DND-41 (cell line): Measurements from ENCODE around the gene SLC35F3.

Source experiments
- ATAC-seq: fragments of 200-7000 bp; cut with Tn5 transposase; 3 replicates; pipeline ENCODE4 v1.9.1; 2021; ENCODE audit warnings: low read depth; ENCODE audit not compliant: insufficient read depth
- DNase-seq: peaks from one replicate; pipeline ENCODE4 v3.0.0-alpha.2; 2020
- H2AFZ ChIP-seq: 2 replicates; pipeline ENCODE4 v1.6.0; 2012; ENCODE audit warnings: low read depth, low read length
- H3K27ac ChIP-seq: 2 replicates; pipeline ENCODE4 v1.5.1; 2012; ENCODE audit warnings: low read length, inconsistent platforms
- H3K27me3 ChIP-seq: fragments of 200-600 bp; sonication (generic); 2 replicates; pipeline ENCODE4 v1.6.0; 2012; ENCODE audit warnings: low read length, mild to moderate bottlenecking, inconsistent platforms; ENCODE audit not compliant: insufficient read depth, poor library complexity
- H3K36me3 ChIP-seq: 2 replicates; pipeline ENCODE4 v1.5.1; 2012; ENCODE audit warnings: low read length, inconsistent platforms; ENCODE audit not compliant: insufficient read depth
- H3K4me1 ChIP-seq: 2 replicates; pipeline ENCODE4 v1.5.1; 2012; ENCODE audit warnings: mild to moderate bottlenecking, low read length; ENCODE audit not compliant: insufficient read depth
- H3K4me2 ChIP-seq: 2 replicates; pipeline ENCODE4 v1.6.0; 2012; ENCODE audit warnings: mild to moderate bottlenecking, moderate library complexity, low read length, inconsistent platforms; ENCODE audit not compliant: insufficient read depth
- H3K4me3 ChIP-seq, 2 experiments: fragments of 200-600 bp in 1 of 2; shearing (Covaris generic) in 1 of 2; 2 replicates each; pipeline ENCODE4 v1.5.1; 2012 to 2016; ENCODE audit warnings: inconsistent platforms in 2 of 2, low read length in 2 of 2, mild to moderate bottlenecking in 2 of 2, low read depth in 1 of 2, moderate library complexity in 1 of 2
- H3K79me2 ChIP-seq: 2 replicates; pipeline ENCODE4 v1.6.0; 2012; ENCODE audit warnings: low read length, inconsistent platforms; ENCODE audit not compliant: insufficient read depth
- H3K9ac ChIP-seq: 2 replicates; pipeline ENCODE4 v1.6.0; 2012; ENCODE audit warnings: low read depth, mild to moderate bottlenecking, inconsistent platforms, low read length, moderate library complexity
- H3K9me3 ChIP-seq: 2 replicates; pipeline ENCODE4 v1.5.1; 2012; ENCODE audit warnings: low read length, moderate library complexity, mild to moderate bottlenecking, inconsistent platforms; ENCODE audit not compliant: insufficient read depth, severe bottlenecking
- H4K20me1 ChIP-seq: 2 replicates; pipeline ENCODE4 v1.6.0; 2012; ENCODE audit warnings: low read length; ENCODE audit not compliant: insufficient read depth
- CTCF ChIP-seq: IDR thresholded peaks from 2 replicates; pipeline ENCODE4 v1.5.1; 2012; ENCODE audit warnings: borderline replicate concordance, low read length, moderate library complexity, mild to moderate bottlenecking; ENCODE audit not compliant: poor library complexity, severe bottlenecking; ENCODE audit errors: extremely low read depth
- EZH2 ChIP-seq: IDR thresholded peaks from 3 replicates; pipeline ENCODE4 v1.6.1; 2012; ENCODE audit warnings: borderline replicate concordance, low read depth, mild to moderate bottlenecking, moderate library complexity, low read length, inconsistent platforms; ENCODE audit not compliant: severe bottlenecking

The SLC35F3 gene

GRCh38 chr1:234340528-234340927, 436.1 kb downstream of the SLC35F3 start:
- ATAC-seq (no peak), DNase-seq (no peak)
- Histone ChIP-seq H3K27me3 (no peaks in the 10 kb centered on the region), H3K27ac (no peak overlapping the region), H4K20me1 (no peaks in the 10 kb centered on the region), H3K79me2 (no peaks in the 10 kb centered on the region), H3K36me3 (no peaks in the 10 kb centered on the region), H3K4me1 (no peaks in the 10 kb centered on the region), H3K9me3 (peaks cover 8% of the 10 kb centered on the region), H3K4me3 (no peak overlapping the region), H3K4me2 (no peak overlapping the region), H3K9ac (no peak overlapping the region), H2AFZ (no peak overlapping the region)
- no peak for TF ChIP-seq EZH2

- no peak overlapping the region for H2AFZ ChIP-seq
- H3K4me2 ChIP-seq = no peak overlapping the region
- H3K9ac ChIP-seq = no peak overlapping the region
- no peak for ATAC-seq
- no peaks in the 10 kb centered on the region for H4K20me1 ChIP-seq
- TF ChIP-seq EZH2 (no peak), CTCF (no peak)
- H3K4me1 ChIP-seq = no peaks in the 10 kb centered on the region
- H3K27ac ChIP-seq = no peak overlapping the region
- no peaks in the 10 kb centered on the region for H3K36me3 ChIP-seq
- DNase-seq = no peak
- H3K27me3 ChIP-seq = no peaks in the 10 kb centered on the region
- no peaks in the 10 kb centered on the region for H3K9me3 ChIP-seq
- H3K4me3 ChIP-seq = no peak overlapping the region
- no peaks in the 10 kb centered on the region for H3K79me2 ChIP-seq
Measured at GRCh38 chr1:234342774-234343173, 438.3 kb downstream of the SLC35F3 start.

- no peak for DNase-seq
- no peak for TF ChIP-seq EZH2
- no peak for TF ChIP-seq CTCF
- no peak for ATAC-seq
Measured at GRCh38 chr1:234345237-234345636, 440.8 kb downstream of the SLC35F3 start.

GRCh38 chr1:234348964-234349363, 444.5 kb downstream of the SLC35F3 start:
- Histone ChIP-seq H3K27ac (no peak overlapping the region), H3K4me1 (no peaks in the 10 kb centered on the region), H3K36me3 (no peaks in the 10 kb centered on the region), H4K20me1 (no peaks in the 10 kb centered on the region), H3K9ac (no peak overlapping the region), H3K4me2 (no peak overlapping the region), H3K9me3 (no peaks in the 10 kb centered on the region), H3K4me3 (no peak overlapping the region), H3K79me2 (no peaks in the 10 kb centered on the region), H3K27me3 (peaks cover 3% of the 10 kb centered on the region), H2AFZ (no peak overlapping the region)
- no peak for TF ChIP-seq EZH2
- no peak for TF ChIP-seq CTCF
- no peak for ATAC-seq
- no peak for DNase-seq

More at GRCh38 chr1:234345237-234345636, 440.8 kb downstream of the SLC35F3 start:
- no peaks in the 10 kb centered on the region for H3K4me1 ChIP-seq
- no peak overlapping the region for H3K9ac ChIP-seq
- H3K9me3 ChIP-seq = no peaks in the 10 kb centered on the region
- no peaks in the 10 kb centered on the region for H3K27me3 ChIP-seq
- H3K4me2 ChIP-seq = no peak overlapping the region
- H3K36me3 ChIP-seq = no peaks in the 10 kb centered on the region
- no peak overlapping the region for H3K4me3 ChIP-seq
- H4K20me1 ChIP-seq = no peaks in the 10 kb centered on the region
- no peak overlapping the region for H3K27ac ChIP-seq
- no peak overlapping the region for H2AFZ ChIP-seq
- H3K79me2 ChIP-seq = no peaks in the 10 kb centered on the region
